Fibroblast of lung (primary cell): Measurements from ENCODE around the gene KCNQ1OT1. TPM values are rescaled to one million over a fixed set of nuclear protein-coding genes. Genes with fewer than 3 reads are reported as not detected.

Source experiments
- DNase-seq, 2 donors: peaks; one replicate each; pipeline versions ENCODE4 v3.0.0 to v3.0.0-alpha.2; 2010; ENCODE audit warnings: low read depth in 2 of 2
- H2AFZ ChIP-seq: 2 replicates; pipeline ENCODE4 v1.5.1; 2012; ENCODE audit warnings: low read length, control low read depth, inconsistent platforms
- H3K27ac ChIP-seq: 2 replicates; pipeline ENCODE4 v1.5.1; 2011; ENCODE audit warnings: low read length, control low read depth; ENCODE audit not compliant: insufficient read depth
- H3K27me3 ChIP-seq: 2 replicates; pipeline ENCODE4 v1.5.1; 2011; ENCODE audit warnings: mild to moderate bottlenecking, low read length; ENCODE audit not compliant: control insufficient read depth, insufficient read depth
- H3K36me3 ChIP-seq: 2 replicates; pipeline ENCODE4 v1.5.1; 2011; ENCODE audit warnings: low read length; ENCODE audit not compliant: control insufficient read depth, insufficient read depth
- H3K4me1 ChIP-seq: 2 replicates; pipeline ENCODE4 v1.5.1; 2011; ENCODE audit warnings: low read length; ENCODE audit not compliant: control insufficient read depth, insufficient read depth; ENCODE audit errors: extremely low read depth
- H3K4me2 ChIP-seq: 2 replicates; pipeline ENCODE4 v1.5.1; 2011; ENCODE audit warnings: low read length, control low read depth; ENCODE audit not compliant: insufficient read depth; ENCODE audit errors: extremely low read depth
- H3K4me3 ChIP-seq, 4 experiments: fragments of 200-600 bp in 1 of 4; sonication (generic) in 1 of 4; replicated peaks in 1 of 4; 2 replicates each; pipeline ENCODE4 v1.5.1; 2011 to 2016; ENCODE audit warnings: low read length in 4 of 4, low read depth in 3 of 4, mild to moderate bottlenecking in 3 of 4, control low read depth in 2 of 4, inconsistent platforms in 1 of 4, mixed read lengths in 1 of 4; ENCODE audit not compliant: insufficient read depth in 1 of 4; ENCODE audit errors: control extremely low read depth in 1 of 4
- H3K79me2 ChIP-seq: 2 replicates; pipeline ENCODE4 v1.5.1; 2012; ENCODE audit warnings: mild to moderate bottlenecking, low read length, inconsistent platforms; ENCODE audit not compliant: control insufficient read depth, insufficient read depth
- H3K9ac ChIP-seq: 2 replicates; pipeline ENCODE4 v1.5.1; 2011; ENCODE audit warnings: mild to moderate bottlenecking, low read length, control low read depth; ENCODE audit not compliant: insufficient read depth
- H3K9me3 ChIP-seq: 2 replicates; pipeline ENCODE4 v1.5.1; 2012; ENCODE audit warnings: low read depth, low read length; ENCODE audit not compliant: control insufficient read depth, insufficient read depth
- H4K20me1 ChIP-seq: 2 replicates; pipeline ENCODE4 v1.5.1; 2011; ENCODE audit warnings: low read length; ENCODE audit not compliant: control insufficient read depth, insufficient read depth; ENCODE audit errors: extremely low read depth
- CTCF ChIP-seq, 2 donors: IDR thresholded peaks in 1 of 2; conservative IDR thresholded peaks in 1 of 2; 1 replicate in 1 of 2; 2 replicates in 1 of 2; pipeline ENCODE4 v1.5.1; 2011 to 2012; ENCODE audit warnings: low read length in 2 of 2, control low read depth in 1 of 2, inconsistent platforms in 1 of 2, low read depth in 1 of 2, mild to moderate bottlenecking in 1 of 2
- EZH2 ChIP-seq: IDR thresholded peaks from 2 replicates; pipeline ENCODE4 v1.5.1; 2012; ENCODE audit warnings: low read length, control low read depth, mild to moderate bottlenecking; ENCODE audit errors: missing control alignments
- polyA plus RNA-seq, 2 donors: library from polyadenylated mRNA; depleted of rRNA in 1 of 2; stranded (reverse) in 1 of 2; unstranded in 1 of 2; fragments of >200 nt; gene quantifications; 2 replicates each; pipeline ENCODE4 v1.2.1, GENCODE V29; 2011 to 2012; ENCODE audit warnings: missing spikeins in 1 of 2
- total RNA-seq: library from RNA; depleted of rRNA; stranded (reverse); fragments of >200 nt; gene quantifications from 2 replicates; pipeline ENCODE4 v1.2.1, GENCODE V29; 2014

The KCNQ1OT1 gene
- total and polyA plus RNA-seq, 2 donors (not counting 1 experiment from before 2014, with no cell fraction given), result 0.11 to 1.8 TPM

DNA sequence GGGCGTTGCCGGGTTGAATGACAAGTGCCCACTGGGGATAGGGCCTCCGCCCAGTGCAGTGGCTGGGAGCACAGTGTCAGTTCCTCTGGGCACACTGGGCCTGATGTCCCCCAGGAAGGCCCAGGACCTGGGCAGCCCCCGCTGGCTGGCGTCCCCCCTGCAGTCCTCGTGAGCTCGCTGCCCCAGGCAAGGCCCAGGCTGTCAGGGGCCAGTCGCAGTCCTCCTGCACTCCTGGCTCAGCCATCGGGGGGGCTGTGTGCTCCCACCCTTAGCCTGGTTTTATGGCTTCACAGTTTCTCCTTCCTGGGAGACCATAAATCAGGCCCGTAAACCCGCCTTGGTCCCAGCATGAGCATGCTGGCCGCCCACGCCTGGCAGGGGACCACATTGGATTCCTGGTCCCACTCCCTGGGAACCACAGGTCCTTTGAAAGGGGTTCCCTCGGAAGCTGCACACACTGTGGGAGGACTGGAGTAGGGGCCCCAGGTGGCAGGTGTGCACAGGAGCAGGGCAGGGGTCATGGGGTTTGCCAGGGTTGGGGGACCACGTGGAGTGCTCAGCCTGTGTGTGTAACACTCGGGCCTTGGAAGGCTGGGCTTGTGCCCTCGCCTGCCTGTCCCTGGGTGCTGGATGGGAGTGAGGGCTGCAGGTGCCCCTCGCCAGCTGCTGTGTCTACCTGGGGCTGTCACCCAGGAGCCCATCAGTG, 113.6 kb downstream of the KCNQ1OT1 start:
- H3K79me2 ChIP-seq, result no peaks in the 10 kb centered on the region
- H2AFZ ChIP-seq, result no peak overlapping the region
- H3K36me3 ChIP-seq, result no peaks in the 10 kb centered on the region
- H3K9ac ChIP-seq, result no peak overlapping the region
- no peak for DNase-seq
- H3K4me2 ChIP-seq, result no peak overlapping the region
- H4K20me1 ChIP-seq, result no peaks in the 10 kb centered on the region
- no peaks in the 10 kb centered on the region for H3K27me3 ChIP-seq
- no peak for TF ChIP-seq CTCF (conservative IDR thresholded peaks at IDR 0.05 in 1 of 2, IDR thresholded peaks at IDR 0.05 in 1 of 2; ENCODE audit: low read depth in 1 of 2, low read length in 2 of 2)
- TF ChIP-seq EZH2, result no peak
- no peaks in the 10 kb centered on the region for H3K4me1 ChIP-seq
- no peaks in the 10 kb centered on the region for H3K9me3 ChIP-seq
- no peak overlapping the region for H3K4me3 ChIP-seq
- H3K27ac ChIP-seq, result no peak overlapping the region

DNA sequence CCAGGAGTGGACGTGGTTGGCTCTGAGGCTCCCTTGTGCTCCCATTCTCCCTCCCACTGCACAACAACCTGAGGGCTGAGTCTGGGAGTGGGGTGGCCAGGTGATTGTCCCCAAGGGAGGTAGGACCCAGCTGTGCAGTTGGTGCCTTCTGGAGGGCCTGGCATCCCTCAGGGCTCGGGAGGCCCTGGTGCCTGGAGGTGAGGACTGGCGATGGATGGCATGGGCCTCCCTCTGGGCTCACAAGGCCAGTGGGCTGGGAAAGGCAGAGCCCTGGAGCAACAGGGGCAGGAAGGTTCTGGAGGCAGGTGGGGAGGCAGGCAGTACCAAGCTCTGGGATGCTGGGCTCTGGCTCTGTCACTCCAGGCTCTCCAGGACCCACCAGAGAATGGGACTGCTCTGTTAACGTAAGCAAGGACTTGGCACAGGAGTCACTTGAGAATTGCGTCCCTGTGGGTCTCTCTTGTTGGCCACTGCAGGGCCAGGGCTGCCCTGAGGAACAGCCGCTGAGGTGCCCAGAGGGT, 114.2 kb downstream of the KCNQ1OT1 start:
- H3K4me3 ChIP-seq, result no peak overlapping the region
- no peak overlapping the region for H3K27ac ChIP-seq
- no peaks in the 10 kb centered on the region for H3K36me3 ChIP-seq
- no peaks in the 10 kb centered on the region for H3K4me1 ChIP-seq
- H3K79me2 ChIP-seq, result no peaks in the 10 kb centered on the region
- H3K27me3 ChIP-seq, result no peaks in the 10 kb centered on the region
- no peak overlapping the region for H3K4me2 ChIP-seq
- H3K9me3 ChIP-seq, result no peaks in the 10 kb centered on the region
- no peak overlapping the region for H2AFZ ChIP-seq
- H3K9ac ChIP-seq, result no peak overlapping the region
- no peak for TF ChIP-seq EZH2
- no peak for TF ChIP-seq CTCF (conservative IDR thresholded peaks at IDR 0.05 in 1 of 2, IDR thresholded peaks at IDR 0.05 in 1 of 2; ENCODE audit: low read depth in 1 of 2, low read length in 2 of 2)
- no peak for DNase-seq
- H4K20me1 ChIP-seq, result no peaks in the 10 kb centered on the region

DNA sequence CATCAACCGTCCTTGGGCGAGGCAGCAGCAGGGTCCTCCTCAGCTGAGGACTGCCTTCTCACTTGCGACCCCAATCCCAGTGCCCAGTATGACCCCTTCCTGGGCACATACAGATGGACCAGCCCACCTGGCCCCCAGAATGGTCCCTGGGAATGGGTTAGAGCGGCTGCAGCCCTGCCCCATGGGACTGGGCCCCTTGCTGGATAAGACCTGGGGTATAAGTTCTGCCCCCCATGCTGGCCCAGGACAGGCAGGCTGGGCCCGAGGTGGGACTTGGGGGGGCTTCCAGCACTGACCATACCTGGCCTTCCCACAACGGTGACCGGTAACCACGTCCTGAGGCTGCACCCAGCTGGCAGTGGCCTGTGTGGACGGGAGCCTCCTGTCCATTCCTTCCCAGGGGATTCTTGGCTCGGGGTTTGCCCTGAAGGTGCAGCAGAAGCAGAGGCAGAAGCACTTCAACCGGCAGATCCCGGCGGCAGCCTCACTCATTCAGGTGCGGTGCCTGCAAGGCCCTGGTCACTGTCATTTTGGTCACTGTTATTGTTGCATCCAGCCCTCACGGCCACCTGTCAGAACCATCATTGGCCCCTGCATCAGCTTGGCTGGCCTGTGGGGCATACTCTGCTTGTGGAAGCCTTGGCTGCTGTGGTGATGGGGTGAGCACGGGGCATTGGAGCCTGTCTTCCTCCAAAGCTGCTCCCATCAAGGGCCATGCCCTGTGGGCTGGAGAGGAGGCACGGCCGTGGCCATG, 114.8 kb downstream of the KCNQ1OT1 start:
- no peaks in the 10 kb centered on the region for H3K9me3 ChIP-seq
- H3K4me2 ChIP-seq, result no peak overlapping the region
- no peaks in the 10 kb centered on the region for H4K20me1 ChIP-seq
- no peak overlapping the region for H3K27ac ChIP-seq
- no peak overlapping the region for H2AFZ ChIP-seq
- no peak overlapping the region for H3K4me3 ChIP-seq
- no peaks in the 10 kb centered on the region for H3K36me3 ChIP-seq
- H3K9ac ChIP-seq, result no peak overlapping the region
- H3K79me2 ChIP-seq, result no peaks in the 10 kb centered on the region
- TF ChIP-seq CTCF (conservative IDR thresholded peaks at IDR 0.05 in 1 of 2, IDR thresholded peaks at IDR 0.05 in 1 of 2; ENCODE audit: low read depth in 1 of 2, low read length in 2 of 2) (no peak), EZH2 (no peak)
- no peak for DNase-seq
- H3K4me1 ChIP-seq, result no peaks in the 10 kb centered on the region
- H3K27me3 ChIP-seq, result no peaks in the 10 kb centered on the region
